ENCODE results near the gene LMAN1. TPM values are rescaled to one million over a fixed set of nuclear protein-coding genes. Genes with fewer than 3 reads are reported as not detected.
A peak's percentile ranks its signal among the peaks of the same experiment; 100 is the strongest.

The LMAN1 gene
- total RNA-seq, 2 experiments from 2014 or later, result 33.0 to 46.4 TPM

GRCh38 chr18:59357928-59358327 lies 1.1 kb downstream of the LMAN1 start:
- intact Hi-C loops (cut with micrococcal nuclease; ENCODE audit: unreplicated experiment), result loop anchor here (10.0 kb wide), 1 partner anchor 213 kb away; no protein-coding TSS in a partner anchor
- no TSS peak for BruUV-seq (replicated peaks)
- peaks cover 11% of the 10 kb centered on the region for H3K4me1 ChIP-seq (ENCODE audit: insufficient read depth, low read length, poor library complexity, severe bottlenecking)
- peak; percentile 3 for DNase-seq (ENCODE audit: low spot score)
- peak overlapping the region; percentile 85 for H3K4me2 ChIP-seq (ENCODE audit: low read length)
- H3K36me3 ChIP-seq (ENCODE audit: insufficient read depth, low read length), result peaks cover 27% of the 10 kb centered on the region
- ChIA-PET POLR2A (no interaction called here), CTCF (ENCODE audit: unreplicated experiment) (no interaction called here)
- peaks cover 33% of the 10 kb centered on the region; the same call in 1 of the 2 replicates for H3K79me2 ChIP-seq (ENCODE audit: insufficient read depth, low read depth, low read length)
- no peak overlapping the region for H3K27ac ChIP-seq (ENCODE audit: low read depth, low read length, poor library complexity, severe bottlenecking)
- H2AFZ ChIP-seq (ENCODE audit: low read length), result no peak overlapping the region
- H4K20me1 ChIP-seq (ENCODE audit: insufficient read depth, low read length), result peaks cover 13% of the 10 kb centered on the region; the same call in 1 of the 2 replicates
- H3K4me3 ChIP-seq (ENCODE audit: low read depth, low read length, poor library complexity, severe bottlenecking), result peak overlapping the region; percentile 97
- H3K9me3 ChIP-seq (ENCODE audit: low read length), result no peaks in the 10 kb centered on the region
- TF ChIP-seq CTCF (conservative IDR thresholded peaks at IDR 0.05; ENCODE audit: low read length) (no peak), EZH2phosphoT487 (IDR thresholded peaks at IDR 0.05; ENCODE audit: borderline replicate concordance, low read depth, low read length) (no peak)
- no peaks in the 10 kb centered on the region for H3K9me2 ChIP-seq (ENCODE audit: insufficient read depth, low read length)

GRCh38 chr18:59354731-59355130 lies 4.3 kb downstream of the LMAN1 start:
- Histone ChIP-seq H3K4me2 (ENCODE audit: low read length) (no peak overlapping the region), H3K79me2 (ENCODE audit: insufficient read depth, low read depth, low read length) (peaks cover 33% of the 10 kb centered on the region; the same call in 1 of the 2 replicates), H3K27ac (ENCODE audit: low read depth, low read length, poor library complexity, severe bottlenecking) (no peak overlapping the region), H3K36me3 (ENCODE audit: insufficient read depth, low read length) (peaks cover 53% of the 10 kb centered on the region), H3K4me3 (ENCODE audit: low read depth, low read length, poor library complexity, severe bottlenecking) (no peak overlapping the region), H2AFZ (ENCODE audit: low read length) (no peak overlapping the region), H3K9me2 (ENCODE audit: insufficient read depth, low read length) (no peaks in the 10 kb centered on the region), H4K20me1 (ENCODE audit: insufficient read depth, low read length) (peaks cover 13% of the 10 kb centered on the region; the same call in 1 of the 2 replicates), H3K9me3 (ENCODE audit: low read length) (no peaks in the 10 kb centered on the region), H3K4me1 (ENCODE audit: insufficient read depth, low read length, poor library complexity, severe bottlenecking) (peaks cover 15% of the 10 kb centered on the region)
- TF ChIP-seq CTCF (conservative IDR thresholded peaks at IDR 0.05; ENCODE audit: low read length) (no peak), EZH2phosphoT487 (IDR thresholded peaks at IDR 0.05; ENCODE audit: borderline replicate concordance, low read depth, low read length) (no peak)
- no TSS peak for BruUV-seq (replicated peaks)
- DNase-seq (ENCODE audit: low spot score), result no peak
- ChIA-PET POLR2A (interaction anchor here (0.6 kb wide), 1 partner anchor 699 kb away, joined by 3 read pairs; no protein-coding TSS in a partner anchor), CTCF (ENCODE audit: unreplicated experiment) (no interaction called here)
- intact Hi-C loops (cut with micrococcal nuclease; ENCODE audit: unreplicated experiment), result loop anchor here (10.0 kb wide), 1 partner anchor 210 kb away; no protein-coding TSS in a partner anchor

- Histone ChIP-seq H4K20me1 (ENCODE audit: insufficient read depth, low read length) (peaks cover 13% of the 10 kb centered on the region; the same call in 1 of the 2 replicates), H3K79me2 (ENCODE audit: insufficient read depth, low read depth, low read length) (peaks cover 24% of the 10 kb centered on the region; the same call in 1 of the 2 replicates), H3K36me3 (ENCODE audit: insufficient read depth, low read length) (peaks cover 69% of the 10 kb centered on the region), H3K4me1 (ENCODE audit: insufficient read depth, low read length, poor library complexity, severe bottlenecking) (peaks cover 15% of the 10 kb centered on the region), H3K9me2 (ENCODE audit: insufficient read depth, low read length) (no peaks in the 10 kb centered on the region), H3K4me2 (ENCODE audit: low read length) (no peak overlapping the region), H3K27ac (ENCODE audit: low read depth, low read length, poor library complexity, severe bottlenecking) (no peak overlapping the region), H2AFZ (ENCODE audit: low read length) (no peak overlapping the region), H3K4me3 (ENCODE audit: low read depth, low read length, poor library complexity, severe bottlenecking) (no peak overlapping the region), H3K9me3 (ENCODE audit: low read length) (no peaks in the 10 kb centered on the region)
- DNase-seq (ENCODE audit: low spot score), result no peak
- intact Hi-C loops (cut with micrococcal nuclease; ENCODE audit: unreplicated experiment), result loop anchor here (10.0 kb wide), 1 partner anchor 208 kb away; no protein-coding TSS in a partner anchor
- POLR2A ChIA-PET, result interaction anchor here (1.0 kb wide), 1 partner anchor 12 kb away, joined by 4 read pairs; no protein-coding TSS in a partner anchor
- no TSS peak for BruUV-seq (replicated peaks)
- CTCF ChIA-PET (ENCODE audit: unreplicated experiment), result no interaction called here
- no peak for TF ChIP-seq CTCF (conservative IDR thresholded peaks at IDR 0.05; ENCODE audit: low read length)
- no peak for TF ChIP-seq EZH2phosphoT487 (IDR thresholded peaks at IDR 0.05; ENCODE audit: borderline replicate concordance, low read depth, low read length)
These were observed 5.9 kb downstream of the LMAN1 start for GRCh38 chr18:59353079-59353680.

Measured in OCI-LY7 (cell line).